ENCODE results near the gene MAD1L1.

The MAD1L1 gene

GRCh38 chr7:2217206-2217605 lies 15.5 kb downstream of the MAD1L1 start:
- no peak for DNase-seq

GRCh38 chr7:2215851-2216250 lies 16.9 kb downstream of the MAD1L1 start:
- DNase-seq: no peak

GRCh38 chr7:2214636-2215035 lies 18.1 kb downstream of the MAD1L1 start:
- DNase-seq: no peak

GRCh38 chr7:2213551-2214215 lies 19.1 kb downstream of the MAD1L1 start:
- no peak for DNase-seq

- no peak for DNase-seq
These were observed 19.8 kb downstream of the MAD1L1 start for GRCh38 chr7:2212906-2213305.

- DNase-seq: no peak
These were observed 20.8 kb downstream of the MAD1L1 start for GRCh38 chr7:2211926-2212325.

GRCh38 chr7:2211259-2211880 lies 21.4 kb downstream of the MAD1L1 start:
- DNase-seq: no peak

GRCh38 chr7:2210551-2211258 lies 22.0 kb downstream of the MAD1L1 start:
- no peak for DNase-seq

- DNase-seq: no peak
These were observed 22.8 kb downstream of the MAD1L1 start for GRCh38 chr7:2209961-2210323.

- DNase-seq: peak in 5 of 6 experiments; percentile 7 to 21 (median 17)
These were observed 23.4 kb downstream of the MAD1L1 start for GRCh38 chr7:2209146-2209960.

GRCh38 chr7:2208712-2209111 lies 24.0 kb downstream of the MAD1L1 start:
- no peak for DNase-seq

- DNase-seq: no peak
These were observed 27.5 kb downstream of the MAD1L1 start for GRCh38 chr7:2205036-2205780.

GRCh38 chr7:2204446-2204845 lies 28.3 kb downstream of the MAD1L1 start:
- DNase-seq: no peak

- DNase-seq: no peak
These were observed 28.9 kb downstream of the MAD1L1 start for GRCh38 chr7:2203766-2204300.

GRCh38 chr7:2202901-2203765 lies 29.6 kb downstream of the MAD1L1 start:
- no peak for DNase-seq

- no peak for DNase-seq
These were observed 30.4 kb downstream of the MAD1L1 start for GRCh38 chr7:2202361-2202761.

GRCh38 chr7:2201686-2202360 lies 30.9 kb downstream of the MAD1L1 start:
- DNase-seq: no peak

GRCh38 chr7:2201128-2201527 lies 31.6 kb downstream of the MAD1L1 start:
- no peak for DNase-seq

GRCh38 chr7:2200584-2200980 lies 32.2 kb downstream of the MAD1L1 start:
- DNase-seq: no peak

GRCh38 chr7:2199956-2200583 lies 32.7 kb downstream of the MAD1L1 start:
- DNase-seq: no peak
